Chondrocyte (in vitro differentiated cells): ENCODE results near the gene STAT4. TPM values are rescaled to one million over a fixed set of nuclear protein-coding genes. Genes with fewer than 3 reads are reported as not detected.
A peak's percentile ranks its signal among the peaks of the same experiment; 100 is the strongest.

Experiments
- DNase-seq: peaks from one replicate; pipeline ENCODE4 v3.0.0; 2021; ENCODE audit warnings: mixed read lengths, low spot score
- H3K27ac Mint-ChIP-seq: one replicate; pipeline ENCODE4 v1.8.0; 2021; ENCODE audit warnings: mild to moderate bottlenecking, moderate library complexity, mixed read lengths; ENCODE audit not compliant: unreplicated experiment
- H3K27me3 Mint-ChIP-seq: 2 replicates; pipeline ENCODE4 v1.8.0; 2021; ENCODE audit warnings: low read depth, mixed read lengths
- H3K36me3 Mint-ChIP-seq: 2 replicates; pipeline ENCODE4 v1.8.0; 2021; ENCODE audit warnings: low read depth, mixed read lengths
- H3K4me1 Mint-ChIP-seq: 2 replicates; pipeline ENCODE4 v1.8.0; 2021; ENCODE audit warnings: low read depth, mild to moderate bottlenecking, mixed read lengths
- H3K4me3 Mint-ChIP-seq: one replicate; pipeline ENCODE4 v1.8.0; 2021; ENCODE audit warnings: mild to moderate bottlenecking, moderate library complexity, mixed read lengths; ENCODE audit not compliant: unreplicated experiment
- H3K9me3 Mint-ChIP-seq: 2 replicates; pipeline ENCODE4 v1.8.0; 2021; ENCODE audit warnings: low read depth, mixed read lengths
- total RNA-seq: library from RNA; stranded (reverse); gene quantifications from 3 replicates; pipeline ENCODE4 v1.2.1, GENCODE V29; 2021
- TF ChIP-seq, protein P1 (sequence below): fragments of 200-600 bp; sonication (generic); IDR thresholded peaks from 2 replicates; pipeline ENCODE4 v1.5.0; 2021; ENCODE audit warnings: antibody characterized with exemption, mild to moderate bottlenecking, moderate library complexity

The STAT4 gene
- total RNA-seq, 1 donor from 2014 or later: 12.4 TPM

- TF ChIP-seq, protein P1, sequence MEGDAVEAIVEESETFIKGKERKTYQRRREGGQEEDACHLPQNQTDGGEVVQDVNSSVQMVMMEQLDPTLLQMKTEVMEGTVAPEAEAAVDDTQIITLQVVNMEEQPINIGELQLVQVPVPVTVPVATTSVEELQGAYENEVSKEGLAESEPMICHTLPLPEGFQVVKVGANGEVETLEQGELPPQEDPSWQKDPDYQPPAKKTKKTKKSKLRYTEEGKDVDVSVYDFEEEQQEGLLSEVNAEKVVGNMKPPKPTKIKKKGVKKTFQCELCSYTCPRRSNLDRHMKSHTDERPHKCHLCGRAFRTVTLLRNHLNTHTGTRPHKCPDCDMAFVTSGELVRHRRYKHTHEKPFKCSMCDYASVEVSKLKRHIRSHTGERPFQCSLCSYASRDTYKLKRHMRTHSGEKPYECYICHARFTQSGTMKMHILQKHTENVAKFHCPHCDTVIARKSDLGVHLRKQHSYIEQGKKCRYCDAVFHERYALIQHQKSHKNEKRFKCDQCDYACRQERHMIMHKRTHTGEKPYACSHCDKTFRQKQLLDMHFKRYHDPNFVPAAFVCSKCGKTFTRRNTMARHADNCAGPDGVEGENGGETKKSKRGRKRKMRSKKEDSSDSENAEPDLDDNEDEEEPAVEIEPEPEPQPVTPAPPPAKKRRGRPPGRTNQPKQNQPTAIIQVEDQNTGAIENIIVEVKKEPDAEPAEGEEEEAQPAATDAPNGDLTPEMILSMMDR: no peak
- H3K36me3 Mint-ChIP-seq: peaks cover 2% of the 10 kb centered on the region
- peaks cover 45% of the 10 kb centered on the region for H3K4me1 Mint-ChIP-seq
- no peak overlapping the region for H3K4me3 Mint-ChIP-seq
- DNase-seq: no peak
- no peaks in the 10 kb centered on the region for H3K27me3 Mint-ChIP-seq
- H3K9me3 Mint-ChIP-seq: no peaks in the 10 kb centered on the region
- peak overlapping the region; percentile 85 for H3K27ac Mint-ChIP-seq
Observed at GRCh38 chr2:191152482-191153240, 1.9 kb upstream of the STAT4 start.

DNA sequence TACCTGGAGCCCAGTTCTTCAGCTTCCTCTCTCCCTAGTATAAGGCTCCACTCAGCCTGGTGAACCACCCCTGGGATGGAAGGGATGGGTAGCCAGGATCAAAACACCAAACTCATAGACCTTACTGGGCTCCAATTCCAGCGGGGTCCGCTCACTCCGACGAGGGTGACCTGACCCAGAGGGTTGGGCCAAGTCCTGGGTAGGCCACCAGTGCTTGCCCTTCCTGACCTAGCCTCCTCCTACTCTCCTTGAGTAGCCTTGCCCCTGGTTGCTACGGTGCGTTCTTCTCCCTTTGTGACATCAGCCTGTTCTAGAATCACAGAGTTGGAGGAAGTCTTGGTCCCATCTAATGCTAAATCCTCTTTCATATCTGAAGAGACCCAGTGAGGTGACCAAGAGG, 537 bp upstream of the STAT4 start:
- peak overlapping the region; percentile 80 for H3K4me3 Mint-ChIP-seq
- peaks cover 45% of the 10 kb centered on the region for H3K4me1 Mint-ChIP-seq
- TF ChIP-seq, protein P1: no peak
- peaks cover 4% of the 10 kb centered on the region for H3K36me3 Mint-ChIP-seq
- H3K9me3 Mint-ChIP-seq: no peaks in the 10 kb centered on the region
- H3K27me3 Mint-ChIP-seq: no peaks in the 10 kb centered on the region
- peak overlapping the region; percentile 51 for H3K27ac Mint-ChIP-seq
- no peak for DNase-seq

DNA sequence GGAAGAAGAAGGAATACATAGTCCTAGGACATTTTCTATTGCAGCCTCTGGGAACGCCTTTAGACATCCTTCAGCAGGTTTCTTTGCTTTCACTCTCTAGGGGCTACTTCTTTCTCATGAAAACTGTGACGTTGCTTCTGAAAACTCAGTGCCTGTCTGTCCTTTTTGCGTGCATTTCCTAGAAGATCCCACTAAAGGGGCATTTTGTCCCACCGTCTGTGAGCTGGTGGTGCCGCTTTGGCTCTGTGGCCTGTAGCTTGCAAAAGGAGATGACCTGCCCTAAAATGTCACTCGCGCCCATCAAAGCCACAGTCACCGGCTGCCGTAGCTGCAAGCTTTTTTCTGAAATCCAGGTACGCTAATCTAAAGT, 579 bp downstream of the STAT4 start:
- Mint-ChIP-seq H3K4me1 (peaks cover 40% of the 10 kb centered on the region), H3K4me3 (peak overlapping the region; percentile 80), H3K27ac (peak overlapping the region; percentile 4), H3K27me3 (no peaks in the 10 kb centered on the region), H3K9me3 (no peaks in the 10 kb centered on the region), H3K36me3 (peaks cover 8% of the 10 kb centered on the region)
- TF ChIP-seq, protein P1: no peak
- DNase-seq: no peak

DNA sequence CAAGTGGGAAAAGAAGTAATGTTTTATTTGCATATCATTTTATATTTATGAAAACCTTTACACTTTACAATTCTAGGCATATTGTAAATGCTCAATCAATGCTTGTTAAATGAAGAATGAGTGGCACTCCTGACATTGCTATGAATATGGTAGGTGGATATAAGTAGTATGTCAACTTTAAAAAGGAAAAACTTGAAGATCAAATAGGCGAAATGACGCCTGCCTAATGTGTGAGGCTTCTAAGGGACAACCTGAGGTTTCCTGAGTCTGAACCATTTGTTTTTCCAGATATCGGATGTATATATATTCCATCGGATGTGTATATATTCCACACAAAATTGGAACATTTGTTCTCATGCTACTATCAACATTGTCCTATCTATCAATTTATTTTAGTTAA, 1.4 kb downstream of the STAT4 start:
- H3K4me1 Mint-ChIP-seq: peaks cover 35% of the 10 kb centered on the region
- H3K27me3 Mint-ChIP-seq: no peaks in the 10 kb centered on the region
- TF ChIP-seq, protein P1: no peak
- H3K36me3 Mint-ChIP-seq: peaks cover 8% of the 10 kb centered on the region
- DNase-seq: no peak
- peak overlapping the region; percentile 80 for H3K4me3 Mint-ChIP-seq
- H3K27ac Mint-ChIP-seq: no peak overlapping the region
- H3K9me3 Mint-ChIP-seq: no peaks in the 10 kb centered on the region

- TF ChIP-seq, protein P1: no peak
- no peak overlapping the region for H3K27ac Mint-ChIP-seq
- peaks cover 8% of the 10 kb centered on the region for H3K36me3 Mint-ChIP-seq
- H3K27me3 Mint-ChIP-seq: no peaks in the 10 kb centered on the region
- H3K4me3 Mint-ChIP-seq: no peak overlapping the region
- no peaks in the 10 kb centered on the region for H3K9me3 Mint-ChIP-seq
- DNase-seq: no peak
- peaks cover 32% of the 10 kb centered on the region for H3K4me1 Mint-ChIP-seq
Observed at GRCh38 chr2:191148791-191149190, 2.0 kb downstream of the STAT4 start.
